Prostate gland (tissue), 2 donors: ENCODE measurements around the gene CHAF1A. TPM values are rescaled to one million over a fixed set of nuclear protein-coding genes. Genes with fewer than 3 reads are reported as not detected.

Source experiments
- DNase-seq: peaks from one replicate; pipeline ENCODE4 v3.0.0-alpha.2; 2019; ENCODE audit warnings: low spot score
- H3K27ac ChIP-seq, 2 donors: fragments of 200-600 bp; sonication (generic); 2 replicates each; pipeline ENCODE4 v1.5.1; 2017 to 2019
- H3K27me3 ChIP-seq: fragments of 200-600 bp; sonication (generic); replicated peaks from 2 replicates; pipeline ENCODE4 v1.5.1; 2019; ENCODE audit not compliant: insufficient read depth
- H3K36me3 ChIP-seq, 2 donors: fragments of 200-600 bp; sonication (generic); 1 replicate in 1 of 2; 2 replicates in 1 of 2; pipeline versions ENCODE4 v1.5.1 to v1.8.1; 2017 to 2019
- H3K4me1 ChIP-seq: fragments of 200-600 bp; sonication (generic); replicated peaks from 2 replicates; pipeline ENCODE4 v1.5.1; 2019
- H3K4me3 ChIP-seq, 2 donors: fragments of 200-600 bp; sonication (generic); 2 replicates each; pipeline ENCODE4 v1.5.1; 2017 to 2019
- H3K9me3 ChIP-seq: fragments of 200-600 bp; sonication (generic); 2 replicates; pipeline ENCODE4 v1.5.1; 2017
- CTCF ChIP-seq, 4 experiments: fragments of 200-600 bp in 2 of 4; fragments of 450-650 bp in 2 of 4; sonication (generic) in 2 of 4; IDR thresholded peaks; 1 replicate in 3 of 4; 2 replicates in 1 of 4; pipeline ENCODE4 v1.5.1; 2016 to 2019; ENCODE audit warnings: antibody characterized with exemption in 4 of 4, mild to moderate bottlenecking in 2 of 4, moderate library complexity in 2 of 4
- POLR2A ChIP-seq: fragments of 450-650 bp; IDR thresholded peaks from one replicate; pipeline ENCODE4 v1.6.1; 2016; ENCODE audit warnings: antibody characterized with exemption, mild to moderate bottlenecking
- POLR2AphosphoS5 ChIP-seq: sonication (generic); formaldehyde crosslinking; IDR thresholded peaks from one replicate; pipeline ENCODE4 v1.6.1; 2017; ENCODE audit warnings: antibody characterized with exemption
- WGBS: methylation state at CpG from one replicate; pipeline ENCODE4 v1.1.5; 2018; 5-methylcytosine and 5-hydroxymethylcytosine counted together
- intact Hi-C: fragments of 100-400 bp; cut with DNase I; formaldehyde crosslinking; loops from one replicate; pipeline ENCODE4 v1.14.2; 2022
- total RNA-seq, 2 donors: library from RNA; depleted of rRNA; stranded (reverse); fragments of >200 nt; gene quantifications; one replicate each; pipeline ENCODE4 v1.1.0, GENCODE V29; 2016

Gene CHAF1A
- total RNA-seq, 2 donors from 2014 or later = 13.0 to 18.1 TPM

GRCh38 chr19:4372165-4373012, 30.1 kb upstream of the CHAF1A start:
- no peak for DNase-seq
- WGBS = 88% methylated on average over 22 of the region's 22 CpGs
- Histone ChIP-seq H3K27ac (peak overlapping the region; percentile 61 to 70), H3K36me3 (no peaks in the 10 kb centered on the region), H3K27me3 (no peaks in the 10 kb centered on the region), H3K4me1 (peaks cover 59% of the 10 kb centered on the region), H3K4me3 (no peak overlapping the region), H3K9me3 (no peaks in the 10 kb centered on the region)
- intact Hi-C loops = loop anchor here (2.0 kb wide), 1 partner anchor 24 kb away; no protein-coding TSS in a partner anchor
- TF ChIP-seq POLR2A (no peak), CTCF (IDR thresholded peaks at IDR 0.05) (no peak), POLR2AphosphoS5 (no peak)

GRCh38 chr19:4373013-4373367, 29.4 kb upstream of the CHAF1A start:
- no peak for DNase-seq
- TF ChIP-seq CTCF (IDR thresholded peaks at IDR 0.05) = no peak
- TF ChIP-seq POLR2A = no peak
- TF ChIP-seq POLR2AphosphoS5 = no peak
- H3K27me3 ChIP-seq = no peaks in the 10 kb centered on the region
- WGBS = 91% methylated on average over 8 of the region's 8 CpGs
- H3K27ac ChIP-seq = peak overlapping the region; percentile 61 to 70
- intact Hi-C loops = loop anchor here (2.0 kb wide), 1 partner anchor 24 kb away; no protein-coding TSS in a partner anchor
- H3K4me1 ChIP-seq = peaks cover 59% of the 10 kb centered on the region
- no peaks in the 10 kb centered on the region for H3K9me3 ChIP-seq
- H3K4me3 ChIP-seq = no peak overlapping the region
- H3K36me3 ChIP-seq = no peaks in the 10 kb centered on the region

GRCh38 chr19:4373601-4374497, 28.6 kb upstream of the CHAF1A start:
- peaks cover 53% of the 10 kb centered on the region for H3K4me1 ChIP-seq
- H3K27me3 ChIP-seq = no peaks in the 10 kb centered on the region
- H3K4me3 ChIP-seq = no peak overlapping the region
- H3K9me3 ChIP-seq = no peaks in the 10 kb centered on the region
- DNase-seq = no peak
- no peaks in the 10 kb centered on the region for H3K36me3 ChIP-seq
- peak overlapping the region; percentile 61 to 70 for H3K27ac ChIP-seq
- WGBS = 70% methylated on average over 25 of the region's 25 CpGs
- TF ChIP-seq POLR2A (no peak), CTCF (IDR thresholded peaks at IDR 0.05) (no peak), POLR2AphosphoS5 (no peak)
- intact Hi-C loops = loop anchor here (2.0 kb wide), 1 partner anchor 23 kb away; no protein-coding TSS in a partner anchor

- H3K9me3 ChIP-seq = no peaks in the 10 kb centered on the region
- peaks cover 45% of the 10 kb centered on the region for H3K4me1 ChIP-seq
- no peak for TF ChIP-seq POLR2A
- TF ChIP-seq POLR2AphosphoS5 = no peak
- TF ChIP-seq CTCF (IDR thresholded peaks at IDR 0.05) = no peak
- H3K4me3 ChIP-seq = no peak overlapping the region
- 54% methylated on average over 26 of the region's 27 CpGs for WGBS
- H3K27me3 ChIP-seq = no peaks in the 10 kb centered on the region
- H3K36me3 ChIP-seq = no peaks in the 10 kb centered on the region
- peak overlapping the region; percentile 61 to 70 for H3K27ac ChIP-seq
- DNase-seq = no peak
- intact Hi-C loops = no loop called here
These were observed 27.8 kb upstream of the CHAF1A start for GRCh38 chr19:4374498-4375163.
